Neutrophil (primary cell): Measurements from ENCODE around the gene MGAT2.
"Not testable (repeated sequence)": the region's sequence is repeated elsewhere in the genome, so short reads cannot be mapped to it uniquely, and the experiment has no call there.

Experiments
- H3K27ac ChIP-seq: fragments of 200-600 bp; sonication (generic); 2 replicates; pipeline ENCODE4 v1.5.1; 2016; ENCODE audit warnings: mild to moderate bottlenecking, moderate library complexity
- H3K27me3 ChIP-seq: fragments of 200-600 bp; sonication (generic); 2 replicates; pipeline ENCODE4 v1.6.0; 2016; ENCODE audit warnings: mild to moderate bottlenecking
- H3K36me3 ChIP-seq: fragments of 200-600 bp; sonication (generic); 2 replicates; pipeline ENCODE4 v1.5.1; 2017
- H3K4me1 ChIP-seq, 2 experiments: fragments of 200-600 bp in 1 of 2; sonication (generic) in 1 of 2; 1 replicate in 1 of 2; 2 replicates in 1 of 2; pipeline versions ENCODE4 v1.5.1 to v1.6.1; 2013 to 2016; ENCODE audit warnings: low read depth in 1 of 2, low read length in 1 of 2, mild to moderate bottlenecking in 1 of 2, moderate library complexity in 1 of 2; ENCODE audit not compliant: control insufficient read depth in 1 of 2, insufficient read depth in 1 of 2
- H3K4me3 ChIP-seq, 2 experiments: fragments of 200-600 bp in 1 of 2; sonication (generic) in 1 of 2; 1 replicate in 1 of 2; 2 replicates in 1 of 2; pipeline ENCODE4 v1.5.1; 2013 to 2016; ENCODE audit warnings: low read depth in 1 of 2, low read length in 1 of 2, mild to moderate bottlenecking in 1 of 2, moderate library complexity in 1 of 2
- H3K9me3 ChIP-seq: fragments of 200-600 bp; sonication (generic); 2 replicates; pipeline ENCODE4 v1.5.1; 2016
- CTCF ChIP-seq: fragments of 200-600 bp; sonication (generic); IDR thresholded peaks from 2 replicates; pipeline ENCODE4 v1.5.1; 2016; ENCODE audit warnings: antibody characterized with exemption

MGAT2 gene

GRCh38 chr14:49615776-49616175 is 4.8 kb upstream of the MGAT2 start:
- no peak for TF ChIP-seq CTCF
- H3K4me1 ChIP-seq, result peaks cover 16% of the 10 kb centered on the region in 2 experiments

GRCh38 chr14:49617852-49618519 is 2.6 kb upstream of the MGAT2 start:
- Histone ChIP-seq H3K4me3 (no peak overlapping the region), H3K9me3 (no peaks in the 10 kb centered on the region), H3K4me1 (peaks cover 34% of the 10 kb centered on the region in 2 experiments), H3K27ac (peak overlapping the region; percentile 46), H3K36me3 (peaks cover 24% of the 10 kb centered on the region), H3K27me3 (no peaks in the 10 kb centered on the region)
- TF ChIP-seq CTCF, result no peak

More at GRCh38 chr14:49615776-49616175, 4.8 kb upstream of the MGAT2 start:
- Histone ChIP-seq H3K36me3 (peaks cover 28% of the 10 kb centered on the region), H3K27me3 (no peaks in the 10 kb centered on the region), H3K4me3 (no peak overlapping the region), H3K9me3 (no peaks in the 10 kb centered on the region), H3K27ac (no peak overlapping the region)

- not testable (repeated sequence) for H3K9me3 ChIP-seq, H3K27me3 ChIP-seq
- H3K4me1 ChIP-seq, result peaks cover 38 to 39% of the 10 kb centered on the region in 2 experiments
- peaks cover 24% of the 10 kb centered on the region for H3K36me3 ChIP-seq
- peak overlapping the region; percentile 95 for H3K27ac ChIP-seq
- peak overlapping the region; percentile 87 to 89 for H3K4me3 ChIP-seq
Measured at GRCh38 chr14:49619273-49619672, 1.3 kb upstream of the MGAT2 start.

DNA sequence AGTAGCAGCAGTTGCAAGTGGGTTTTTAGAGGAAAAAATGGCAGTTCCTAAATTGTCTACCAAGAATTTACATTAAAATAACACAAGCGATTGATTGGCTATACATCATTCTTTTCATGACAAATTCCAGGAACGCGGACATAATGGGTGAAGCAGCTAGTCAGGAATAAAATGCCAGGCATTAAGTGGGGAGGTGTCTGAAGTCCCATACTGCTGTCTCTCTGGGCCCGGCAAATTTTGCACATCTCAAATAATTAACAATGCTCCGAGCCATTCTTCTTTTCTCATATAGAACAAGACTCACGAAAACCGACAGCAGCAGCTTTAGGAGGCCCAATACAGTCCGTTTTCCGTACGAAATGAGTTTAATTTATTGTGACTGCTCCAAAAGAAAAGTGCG is 869 bp upstream of the MGAT2 start:
- H3K9me3 ChIP-seq, result no peaks in the 10 kb centered on the region
- peak overlapping the region; percentile 87 to 89 for H3K4me3 ChIP-seq
- H3K36me3 ChIP-seq, result peaks cover 24% of the 10 kb centered on the region
- H3K27me3 ChIP-seq, result no peaks in the 10 kb centered on the region
- peaks cover 38 to 39% of the 10 kb centered on the region in 2 experiments for H3K4me1 ChIP-seq
- no peak for TF ChIP-seq CTCF
- peak overlapping the region; percentile 95 for H3K27ac ChIP-seq

- H3K4me3 ChIP-seq, result peak overlapping the region; percentile 87 to 89
- no peaks in the 10 kb centered on the region for H3K27me3 ChIP-seq
- peak overlapping the region; percentile 95 for H3K27ac ChIP-seq
- peaks cover 19% of the 10 kb centered on the region for H3K36me3 ChIP-seq
- TF ChIP-seq CTCF, result no peak
- H3K4me1 ChIP-seq, result peaks cover 38 to 39% of the 10 kb centered on the region in 2 experiments
- H3K9me3 ChIP-seq, result no peaks in the 10 kb centered on the region
Measured at GRCh38 chr14:49621114-49621881, 699 bp downstream of the MGAT2 start.

GRCh38 chr14:49622022-49622607 is 1.5 kb downstream of the MGAT2 start:
- no peaks in the 10 kb centered on the region for H3K27me3 ChIP-seq
- H3K4me1 ChIP-seq, result peaks cover 38 to 39% of the 10 kb centered on the region in 2 experiments
- H3K27ac ChIP-seq, result peak overlapping the region; percentile 95
- peaks cover 19% of the 10 kb centered on the region for H3K36me3 ChIP-seq
- H3K4me3 ChIP-seq, result peak overlapping the region; percentile 87 to 89
- no peaks in the 10 kb centered on the region for H3K9me3 ChIP-seq
- no peak for TF ChIP-seq CTCF
